ENCODE measurements around the gene KIAA1755. TPM values are rescaled to one million over a fixed set of nuclear protein-coding genes. Genes with fewer than 3 reads are reported as not detected.

Gene KIAA1755
- total and polyA plus RNA-seq, 2 of the 4 experiments (the other 2 are of a cell fraction), result 2.5 to 5.1 TPM

- TF ChIP-seq CTCF (conservative IDR thresholded peaks at IDR 0.05; ENCODE audit: low read depth, low read length) (peak; percentile 92), NFE2L2 (IDR thresholded peaks at IDR 0.05; ENCODE audit: low read depth, low read length) (no peak), FOS (IDR thresholded peaks at IDR 0.05; ENCODE audit: low read depth, low read length) (no peak), RFX5 (IDR thresholded peaks at IDR 0.05; ENCODE audit: low read depth, low read length) (no peak)
Observed at GRCh38 chr20:38222231-38222922, 38.2 kb downstream of the KIAA1755 start (continued).

Data from IMR-90 (cell line).